Hematopoietic multipotent progenitor cell treated with erythropoietin and hydrocortisone succinate and interleukin-3 and kit ligand, for 17 days (in vitro differentiated cells): Measurements from ENCODE around the gene HLA-F.

Experiments
- DNase-seq: peaks from one replicate; pipeline ENCODE4 v3.0.0-alpha.2; 2015; ENCODE audit warnings: low spot score

Gene HLA-F

DNA sequence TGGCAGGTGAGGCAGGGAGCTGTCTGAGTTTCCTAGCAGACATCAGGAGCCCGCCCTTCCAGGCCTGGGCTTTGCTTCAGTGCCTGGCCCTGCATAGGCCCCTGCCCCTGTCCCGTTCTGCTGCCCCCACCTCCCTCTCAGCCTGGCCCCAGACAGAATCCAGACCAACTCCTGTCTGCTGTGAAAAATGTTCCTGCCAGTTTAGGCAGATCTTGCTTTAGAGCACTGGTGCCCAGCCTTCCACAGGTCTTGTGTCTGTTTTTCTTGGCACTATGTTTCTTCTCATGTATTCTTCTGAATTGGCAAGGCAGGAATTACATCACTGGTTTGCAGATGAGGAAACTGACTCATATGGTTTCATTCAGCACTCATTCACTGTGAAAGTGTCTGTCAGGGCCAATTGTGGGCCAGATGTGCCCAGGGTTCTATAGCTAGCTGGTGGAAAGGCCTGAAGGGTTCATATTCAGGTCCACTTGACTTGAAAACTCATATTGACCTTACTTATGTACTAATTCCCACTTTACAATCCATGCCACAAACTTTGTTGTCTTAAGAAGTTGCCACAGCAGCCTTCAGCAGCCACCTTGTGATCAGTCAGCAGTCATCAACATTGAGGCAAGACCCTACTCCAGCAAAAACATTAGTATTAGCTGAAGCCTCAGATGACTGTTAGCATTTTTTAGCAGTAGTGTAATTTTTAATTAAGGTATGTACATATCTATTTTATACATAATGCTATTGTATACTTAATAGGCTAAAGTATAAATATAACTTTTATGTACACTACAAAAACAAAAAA lies 40.5 kb downstream of the HLA-F start:
- DNase-seq = no peak

GRCh38 chr6:29764422-29765196 lies 41.4 kb downstream of the HLA-F start:
- DNase-seq = no peak

- no peak for DNase-seq
Observed at GRCh38 chr6:29769336-29769735, 46.1 kb downstream of the HLA-F start.

DNA sequence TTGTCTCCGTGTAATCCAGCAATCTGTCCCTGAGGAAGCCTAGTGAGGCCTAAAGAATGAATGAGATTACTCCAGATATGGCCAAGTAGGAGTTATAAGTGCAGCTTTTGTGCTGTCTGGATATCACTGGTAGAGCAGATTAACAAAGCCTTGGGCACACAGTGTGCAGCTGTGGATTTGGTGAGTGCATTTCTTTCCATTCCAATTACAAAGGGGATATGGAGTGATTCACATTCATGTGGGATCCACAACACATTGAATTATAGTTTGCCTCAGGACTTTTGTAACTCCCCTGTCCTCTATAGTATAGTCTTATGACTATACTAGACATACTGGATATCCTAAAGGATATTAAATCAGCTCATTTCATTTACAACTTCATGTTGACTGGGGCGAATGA lies 47.1 kb downstream of the HLA-F start:
- no peak for DNase-seq

DNA sequence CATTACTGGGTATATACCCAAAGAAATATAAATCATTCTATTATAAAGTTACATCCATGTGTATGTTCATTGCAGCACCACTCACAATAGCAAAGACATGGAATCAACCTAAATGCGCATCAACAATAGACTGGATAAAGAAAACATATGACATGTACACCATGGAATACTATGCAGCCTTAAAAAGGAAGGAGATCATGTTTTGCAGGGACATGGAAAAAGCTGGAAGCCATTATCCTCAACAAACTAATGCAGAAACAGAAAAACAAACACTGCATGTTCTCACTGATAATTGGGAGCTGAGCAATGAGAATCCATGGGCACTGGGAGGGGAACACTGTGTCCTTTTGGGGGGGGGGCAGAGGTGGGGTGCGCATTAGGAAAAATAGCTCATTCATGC lies 53.5 kb downstream of the HLA-F start:
- DNase-seq = no peak
